Measurements from ENCODE around the gene ICAM5. TPM values are rescaled to one million over a fixed set of nuclear protein-coding genes. Genes with fewer than 3 reads are reported as not detected.

Gene ICAM5
- total RNA-seq, 1 experiment from 2014 or later = 1.6 TPM

GRCh38 chr19:10266706-10267105 is 23.0 kb upstream of the ICAM5 start:
- no peaks in the 10 kb centered on the region for H3K36me3 Mint-ChIP-seq (ENCODE audit: insufficient read depth in 1 of 3, low read depth in 3 of 3)
- Histone ChIP-seq H2BK120ac (ENCODE audit: low read depth, low read length, poor library complexity, severe bottlenecking) (no peak overlapping the region), H3K4ac (ENCODE audit: low read depth, low read length) (no peak overlapping the region), H4K8ac (replicated peaks; ENCODE audit: insufficient read length, low read depth, low read length) (no peak overlapping the region), H4K5ac (ENCODE audit: insufficient read length, low read depth, low read length) (no peak overlapping the region), H3K4me1 (ENCODE audit: insufficient read depth, low read length) (no peaks in the 10 kb centered on the region), H4K20me1 (ENCODE audit: control insufficient read depth, insufficient read depth, insufficient read length) (no peaks in the 10 kb centered on the region), H3K27ac (ENCODE audit: insufficient read length, low read depth, low read length) (no peak overlapping the region), H3K14ac (ENCODE audit: insufficient read depth, low read length) (no peak overlapping the region), H3K27me3 (ENCODE audit: insufficient read depth, low read length) (peaks cover 9% of the 10 kb centered on the region; the same call in 1 of the 2 replicates), H3K4me2 (ENCODE audit: insufficient read depth, insufficient read length, low read length) (no peak overlapping the region), H3K18ac (ENCODE audit: insufficient read length, low read depth, low read length) (no peak overlapping the region), H3K9ac (ENCODE audit: extremely low read depth, insufficient read length, low read length) (no peak overlapping the region), H2BK20ac (ENCODE audit: low read depth, low read length, poor library complexity, severe bottlenecking) (no peak overlapping the region), H4K91ac (ENCODE audit: insufficient read length, low read depth, low read length) (no peak overlapping the region), H3K56ac (ENCODE audit: insufficient read length, low read depth, low read length) (no peak overlapping the region), H3K9me3 (ENCODE audit: control insufficient read depth, low read depth, low read length) (no peaks in the 10 kb centered on the region), H3K23me2 (ENCODE audit: insufficient read length, low read depth, low read length, poor library complexity, severe bottlenecking) (peaks cover 6% of the 10 kb centered on the region), H2BK15ac (ENCODE audit: low read depth, low read length) (no peak overlapping the region), H2AFZ (ENCODE audit: low read length) (no peak overlapping the region), H3K79me1 (ENCODE audit: insufficient read depth, low read depth, low read length, poor library complexity, severe bottlenecking) (no peaks in the 10 kb centered on the region), H3K23ac (ENCODE audit: insufficient read length, low read depth, low read length) (no peak overlapping the region), H3T11ph (ENCODE audit: low read length) (no peak overlapping the region), H2AK5ac (ENCODE audit: insufficient read length, low read length) (no peak overlapping the region), H2BK5ac (ENCODE audit: insufficient read length, low read length) (no peak overlapping the region), H3K79me2 (ENCODE audit: insufficient read depth, low read length) (no peaks in the 10 kb centered on the region), H2BK12ac (ENCODE audit: insufficient read length, low read depth, low read length) (no peak overlapping the region)
- H3K4me1 Mint-ChIP-seq = 0 out of 4 replicates have a peak, but pooled peaks cover 0 to 6% of the 10 kb centered on the region in 2 experiments
- no peaks in the 10 kb centered on the region for H3K9me3 Mint-ChIP-seq
- no peak for DNase-seq
- no peak for TF ChIP-seq CTCF (conservative IDR thresholded peaks at IDR 0.05)
- no peak overlapping the region for H3K27ac Mint-ChIP-seq
- no peak overlapping the region for H3K4me3 Mint-ChIP-seq
- no CpG with 5 or more reads among the region's 7 CpGs for WGBS (ENCODE audit: extremely low coverage, insufficient read length, low lambda C conversion rate)
- peaks cover 45% of the 10 kb centered on the region for H3K27me3 Mint-ChIP-seq (ENCODE audit: low read depth)
